Liver (tissue), 9 donors: ENCODE measurements around the gene CSF1. TPM values are rescaled to one million over a fixed set of nuclear protein-coding genes. Genes with fewer than 3 reads are reported as not detected.

Experiments used
- DNase-seq: peaks from one replicate; pipeline ENCODE4 v3.0.0-alpha.2; 2017; ENCODE audit warnings: low spot score
- H3K27ac ChIP-seq, 2 donors: one replicate each; pipeline ENCODE4 v1.7.0; 2013; ENCODE audit warnings: inconsistent platforms in 2 of 2, low read length in 2 of 2, control low read depth in 1 of 2, low read depth in 1 of 2, mild to moderate bottlenecking in 1 of 2
- H3K27me3 ChIP-seq, 4 donors: one replicate each; pipeline versions ENCODE4 v1.6.1 to v1.7.0; 2013; ENCODE audit warnings: low read length in 3 of 4, inconsistent platforms in 1 of 4, mild to moderate bottlenecking in 1 of 4, moderate library complexity in 1 of 4; ENCODE audit not compliant: control insufficient read depth in 4 of 4, insufficient read depth in 4 of 4
- H3K36me3 ChIP-seq, 4 donors: one replicate each; pipeline versions ENCODE4 v1.6.1 to v1.7.0; 2013; ENCODE audit warnings: low read length in 3 of 4, mild to moderate bottlenecking in 3 of 4, low read depth in 1 of 4, moderate library complexity in 1 of 4; ENCODE audit not compliant: control insufficient read depth in 4 of 4, insufficient read depth in 3 of 4
- H3K4me1 ChIP-seq, 4 donors: one replicate each; pipeline versions ENCODE4 v1.6.1 to v1.7.0; 2013; ENCODE audit warnings: low read length in 3 of 4, mild to moderate bottlenecking in 3 of 4, moderate library complexity in 1 of 4; ENCODE audit not compliant: control insufficient read depth in 4 of 4, insufficient read depth in 4 of 4
- H3K4me3 ChIP-seq, 3 donors: one replicate each; pipeline versions ENCODE4 v1.6.1 to v1.7.0; 2013; ENCODE audit warnings: low read length in 3 of 3, control low read depth in 1 of 3, low read depth in 1 of 3, mild to moderate bottlenecking in 1 of 3
- H3K9ac ChIP-seq, 2 donors: one replicate each; pipeline ENCODE4 v1.7.0; 2013; ENCODE audit warnings: low read length in 2 of 2, mild to moderate bottlenecking in 2 of 2, moderate library complexity in 2 of 2, control low read depth in 1 of 2, low read depth in 1 of 2
- H3K9me3 ChIP-seq, 4 donors: one replicate each; pipeline versions ENCODE4 v1.6.1 to v1.7.0; 2013; ENCODE audit warnings: low read length in 3 of 4; ENCODE audit not compliant: control insufficient read depth in 4 of 4
- CTCF ChIP-seq: fragments of 150-350 bp; IDR thresholded peaks from 2 replicates; pipeline ENCODE4 v1.5.1; 2017; ENCODE audit warnings: improper control_type of control experiment, low read depth, low read length; ENCODE audit not compliant: missing input control
- EGR1 ChIP-seq, 2 donors: IDR thresholded peaks; 2 replicates each; pipeline ENCODE4 v1.6.1; 2016 to 2018; ENCODE audit warnings: antibody characterized with exemption in 2 of 2, low read depth in 2 of 2
- FOXA1 ChIP-seq: IDR thresholded peaks from 2 replicates; pipeline ENCODE4 v1.6.1; 2016; ENCODE audit warnings: antibody characterized with exemption
- FOXA2 ChIP-seq: IDR thresholded peaks from 2 replicates; pipeline ENCODE4 v1.6.1; 2016; ENCODE audit warnings: antibody characterized with exemption
- GABPA ChIP-seq, 2 donors: IDR thresholded peaks in 1 of 2; conservative IDR thresholded peaks in 1 of 2; 2 replicates each; pipeline ENCODE4 v1.6.1; 2016; ENCODE audit warnings: antibody characterized with exemption in 2 of 2, mild to moderate bottlenecking in 1 of 2, moderate library complexity in 1 of 2
- HNF4A ChIP-seq, 2 donors: conservative IDR thresholded peaks; 2 replicates each; pipeline ENCODE4 v1.6.1; 2016; ENCODE audit warnings: antibody characterized with exemption in 2 of 2, mild to moderate bottlenecking in 2 of 2
- HNF4G ChIP-seq: IDR thresholded peaks from 2 replicates; pipeline ENCODE4 v1.6.1; 2016; ENCODE audit warnings: antibody characterized with exemption
- JUND ChIP-seq, 2 donors: IDR thresholded peaks; 2 replicates each; pipeline ENCODE4 v1.6.1; 2016; ENCODE audit warnings: antibody characterized with exemption in 2 of 2
- MAX ChIP-seq: IDR thresholded peaks from 2 replicates; pipeline ENCODE4 v1.6.1; 2016; ENCODE audit warnings: antibody characterized with exemption
- NR2F2 ChIP-seq: IDR thresholded peaks from 2 replicates; pipeline ENCODE4 v1.6.1; 2016; ENCODE audit warnings: antibody characterized with exemption
- RAD21 ChIP-seq, 2 donors: IDR thresholded peaks; 2 replicates each; pipeline ENCODE4 v1.6.1; 2016; ENCODE audit warnings: antibody characterized with exemption in 2 of 2, mild to moderate bottlenecking in 2 of 2
- TAF1 ChIP-seq: conservative IDR thresholded peaks from 2 replicates; pipeline ENCODE4 v1.6.1; 2016; ENCODE audit warnings: antibody characterized with exemption, mild to moderate bottlenecking
- YY1 ChIP-seq: IDR thresholded peaks from 2 replicates; pipeline ENCODE4 v1.6.1; 2016; ENCODE audit warnings: antibody characterized with exemption, mild to moderate bottlenecking
- ZBTB33 ChIP-seq: IDR thresholded peaks from 2 replicates; pipeline ENCODE4 v1.6.1; 2016; ENCODE audit warnings: antibody characterized with exemption
- WGBS: extraction: QIAGEN DNeasy Blood & Tissue Kit; methylation state at CpG from one replicate; pipeline ENCODE4 v1.1.7; 2013; 5-methylcytosine and 5-hydroxymethylcytosine counted together
- polyA plus RNA-seq, 2 donors: library from polyadenylated mRNA; stranded (reverse) in 1 of 2; unstranded in 1 of 2; fragments of 200-250 nt in 1 of 2; fragments of >200 nt in 1 of 2; fragmentation: Nextera tagmentation in 1 of 2; extraction: Ambion mirVana in 1 of 2; gene quantifications; one replicate each; pipeline versions ENCODE4 v1.2.1 to v1.2.3, GENCODE V29; 2013 to 2015
- total RNA-seq, 2 donors: library from RNA; depleted of rRNA; stranded (reverse); fragments of >200 nt; gene quantifications; one replicate each; pipeline ENCODE4 v1.2.3, GENCODE V29; 2014
- TF ChIP-seq, protein P1 (sequence below): IDR thresholded peaks from 2 replicates; pipeline ENCODE4 v1.6.1; 2016; ENCODE audit warnings: antibody characterized with exemption, mild to moderate bottlenecking
- TF ChIP-seq, protein P2 (sequence below): IDR thresholded peaks from 2 replicates; pipeline ENCODE4 v1.6.1; 2016; ENCODE audit warnings: antibody characterized with exemption
- donor health status: healthy.
- donor health status: healthy.
- donor health status: healthy.
- donor health status: healthy.
- donor health status: healthy.

CSF1 gene
- total and polyA plus RNA-seq, 4 donors = 6.3 to 15.2 (median 11.3) TPM

GRCh38 chr1:109909561-109909960 lies 1.1 kb upstream of the CSF1 start:
- peaks cover 0 to 4% (median 1%) of the 10 kb centered on the region in 4 donors for H3K36me3 ChIP-seq
- no peak for TF ChIP-seq EGR1 (IDR thresholded peaks at IDR 0.05; ENCODE audit: low read depth in 2 of 2)
- no peak for TF ChIP-seq JUND (IDR thresholded peaks at IDR 0.05)
- TF ChIP-seq GABPA (IDR thresholded peaks at IDR 0.05 in 1 of 2, conservative IDR thresholded peaks at IDR 0.05 in 1 of 2) = no peak
- TF ChIP-seq MAX = no peak
- TF ChIP-seq YY1 = no peak
- TF ChIP-seq, protein P1, sequence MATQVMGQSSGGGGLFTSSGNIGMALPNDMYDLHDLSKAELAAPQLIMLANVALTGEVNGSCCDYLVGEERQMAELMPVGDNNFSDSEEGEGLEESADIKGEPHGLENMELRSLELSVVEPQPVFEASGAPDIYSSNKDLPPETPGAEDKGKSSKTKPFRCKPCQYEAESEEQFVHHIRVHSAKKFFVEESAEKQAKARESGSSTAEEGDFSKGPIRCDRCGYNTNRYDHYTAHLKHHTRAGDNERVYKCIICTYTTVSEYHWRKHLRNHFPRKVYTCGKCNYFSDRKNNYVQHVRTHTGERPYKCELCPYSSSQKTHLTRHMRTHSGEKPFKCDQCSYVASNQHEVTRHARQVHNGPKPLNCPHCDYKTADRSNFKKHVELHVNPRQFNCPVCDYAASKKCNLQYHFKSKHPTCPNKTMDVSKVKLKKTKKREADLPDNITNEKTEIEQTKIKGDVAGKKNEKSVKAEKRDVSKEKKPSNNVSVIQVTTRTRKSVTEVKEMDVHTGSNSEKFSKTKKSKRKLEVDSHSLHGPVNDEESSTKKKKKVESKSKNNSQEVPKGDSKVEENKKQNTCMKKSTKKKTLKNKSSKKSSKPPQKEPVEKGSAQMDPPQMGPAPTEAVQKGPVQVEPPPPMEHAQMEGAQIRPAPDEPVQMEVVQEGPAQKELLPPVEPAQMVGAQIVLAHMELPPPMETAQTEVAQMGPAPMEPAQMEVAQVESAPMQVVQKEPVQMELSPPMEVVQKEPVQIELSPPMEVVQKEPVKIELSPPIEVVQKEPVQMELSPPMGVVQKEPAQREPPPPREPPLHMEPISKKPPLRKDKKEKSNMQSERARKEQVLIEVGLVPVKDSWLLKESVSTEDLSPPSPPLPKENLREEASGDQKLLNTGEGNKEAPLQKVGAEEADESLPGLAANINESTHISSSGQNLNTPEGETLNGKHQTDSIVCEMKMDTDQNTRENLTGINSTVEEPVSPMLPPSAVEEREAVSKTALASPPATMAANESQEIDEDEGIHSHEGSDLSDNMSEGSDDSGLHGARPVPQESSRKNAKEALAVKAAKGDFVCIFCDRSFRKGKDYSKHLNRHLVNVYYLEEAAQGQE = no peak
- no peak for TF ChIP-seq NR2F2
- no peak for TF ChIP-seq ZBTB33
- TF ChIP-seq, protein P2, sequence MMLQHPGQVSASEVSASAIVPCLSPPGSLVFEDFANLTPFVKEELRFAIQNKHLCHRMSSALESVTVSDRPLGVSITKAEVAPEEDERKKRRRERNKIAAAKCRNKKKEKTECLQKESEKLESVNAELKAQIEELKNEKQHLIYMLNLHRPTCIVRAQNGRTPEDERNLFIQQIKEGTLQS = no peak
- no peak overlapping the region for H3K4me3 ChIP-seq
- H3K4me1 ChIP-seq = peaks cover 5 to 42% (median 20%) of the 10 kb centered on the region in 4 donors
- no peak overlapping the region for H3K9ac ChIP-seq
- DNase-seq = no peak
- 83% methylated on average over 3 of the region's 3 CpGs for WGBS
- H3K27ac ChIP-seq = no peak overlapping the region
- no peaks in the 10 kb centered on the region for H3K27me3 ChIP-seq
- no peaks in the 10 kb centered on the region for H3K9me3 ChIP-seq

DNA sequence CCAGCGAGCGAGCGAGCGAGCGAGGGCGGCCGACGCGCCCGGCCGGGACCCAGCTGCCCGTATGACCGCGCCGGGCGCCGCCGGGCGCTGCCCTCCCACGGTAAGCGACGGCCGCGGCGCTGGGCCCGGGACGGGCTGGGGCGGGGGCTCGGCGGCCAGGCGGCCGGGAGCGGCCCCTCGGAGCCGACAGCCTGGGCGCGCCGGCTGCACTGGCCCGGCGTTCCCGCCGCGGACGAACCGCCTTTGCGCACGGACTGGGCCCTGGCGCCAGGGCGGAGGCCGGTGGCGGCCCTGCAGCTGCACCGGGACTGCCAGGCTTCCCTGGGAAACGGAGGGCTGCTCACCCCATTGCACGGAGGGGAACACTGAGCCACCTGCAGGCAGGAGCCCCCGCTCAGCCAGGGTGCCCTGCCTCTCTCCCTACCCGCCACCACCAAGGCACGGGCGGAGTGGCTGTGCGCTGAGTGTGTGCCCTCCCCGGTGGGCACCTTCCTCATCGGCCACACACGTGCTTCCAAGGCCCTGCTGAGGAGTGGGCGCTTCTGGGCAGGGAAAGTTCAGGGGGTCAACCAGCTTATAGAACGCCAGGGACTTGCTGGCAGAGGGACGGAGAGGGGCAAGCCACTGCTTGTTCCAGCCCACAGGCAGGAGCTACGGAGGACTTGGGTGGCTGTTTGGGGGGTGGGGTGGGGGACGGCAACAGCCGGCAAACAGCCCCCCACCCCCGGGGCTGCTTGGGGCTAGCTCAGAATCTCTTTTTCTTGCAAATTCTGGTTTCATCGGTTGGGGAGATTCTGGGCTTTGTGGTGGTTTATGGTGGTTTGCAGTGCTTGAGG lies 532 bp downstream of the CSF1 start:
- H3K9me3 ChIP-seq = no peaks in the 10 kb centered on the region
- peaks cover 4 to 42% (median 21%) of the 10 kb centered on the region in 4 donors for H3K4me1 ChIP-seq
- H3K27me3 ChIP-seq = no peaks in the 10 kb centered on the region
- no peak for DNase-seq
- peak overlapping the region; percentile 31 to 64 for H3K9ac ChIP-seq
- peak overlapping the region; percentile 49 to 52 for H3K27ac ChIP-seq
- TF ChIP-seq GABPA (IDR thresholded peaks at IDR 0.05 in 1 of 2, conservative IDR thresholded peaks at IDR 0.05 in 1 of 2) (no peak), RAD21 (IDR thresholded peaks at IDR 0.05) (no peak), NR2F2 (no peak), FOXA2 (no peak), HNF4G (no peak), HNF4A (conservative IDR thresholded peaks at IDR 0.05) (no peak), CTCF (no peak), TAF1 (no peak), FOXA1 (no peak), YY1 (no peak)
- H3K36me3 ChIP-seq = peaks cover 0 to 11% (median 6%) of the 10 kb centered on the region in 4 donors
- WGBS = 2% methylated on average over 70 of the region's 70 CpGs
- peak overlapping the region; percentile 68 to 81 (median 79) for H3K4me3 ChIP-seq
